HL-60 (cell line): ENCODE data around the gene GPR149.

Source experiments
- DNase-seq, 2 experiments: peaks; one replicate each; pipeline ENCODE4 v3.0.0-alpha.2; 2010 to 2020; ENCODE audit warnings: low read depth in 1 of 2, low spot score in 1 of 2
- H3K27ac ChIP-seq: fragments of 250-450 bp; sonication (Bioruptor Pico); replicated peaks from 2 replicates; pipeline ENCODE4 v1.5.1; 2020; ENCODE audit warnings: mild to moderate bottlenecking, moderate library complexity
- H3K27me3 ChIP-seq: fragments of 250-450 bp; sonication (Bioruptor Pico); 2 replicates; pipeline ENCODE4 v1.5.1; 2021; ENCODE audit warnings: mild to moderate bottlenecking, moderate library complexity; ENCODE audit not compliant: insufficient read depth, poor library complexity, severe bottlenecking
- H3K4me3 ChIP-seq: replicated peaks from 2 replicates; pipeline ENCODE4 v1.5.1; 2011; ENCODE audit warnings: mild to moderate bottlenecking, control low read depth, low read length; ENCODE audit not compliant: insufficient read depth
- CTCF ChIP-seq: IDR thresholded peaks from one replicate; pipeline ENCODE4 v1.5.1; 2011; ENCODE audit warnings: low read length, control low read depth, inconsistent platforms; ENCODE audit not compliant: insufficient read depth
- GABPA ChIP-seq: IDR thresholded peaks from 2 replicates; pipeline ENCODE4 v1.6.1; 2012; ENCODE audit warnings: low read depth
- POLR2AphosphoS5 ChIP-seq: IDR thresholded peaks from 2 replicates; pipeline ENCODE4 v1.6.1; 2012; ENCODE audit warnings: low read depth
- REST ChIP-seq: IDR thresholded peaks from 2 replicates; pipeline ENCODE4 v1.6.1; 2012; ENCODE audit warnings: low read depth; ENCODE audit not compliant: insufficient replicate concordance
- SPI1 ChIP-seq: IDR thresholded peaks from 2 replicates; pipeline ENCODE4 v1.6.1; 2012; ENCODE audit warnings: low read depth, mild to moderate bottlenecking, borderline replicate concordance

GPR149 gene

DNA sequence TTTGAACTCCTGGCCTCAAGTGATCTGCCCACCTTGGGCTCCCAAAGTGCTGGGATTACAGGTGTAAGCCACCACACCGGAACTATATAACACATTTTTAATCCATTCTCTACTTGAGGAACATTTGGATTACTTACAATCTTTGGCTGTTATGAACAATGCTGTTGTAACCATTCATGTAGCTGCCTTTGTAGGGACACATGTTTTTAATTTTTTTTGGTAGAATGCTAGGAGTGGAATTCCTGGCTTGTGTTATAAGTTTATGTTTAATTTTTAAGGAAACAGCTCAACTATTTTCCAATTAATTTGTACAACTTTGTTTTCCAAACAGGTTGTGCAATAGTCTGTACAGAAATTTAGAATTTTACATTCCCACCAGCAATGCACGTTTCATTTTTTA, 51.7 kb downstream of the GPR149 start:
- no peak for DNase-seq
- Histone ChIP-seq H3K27ac (no peak overlapping the region), H3K4me3 (no peak overlapping the region), H3K27me3 (no peaks in the 10 kb centered on the region)
- TF ChIP-seq REST (no peak), SPI1 (no peak), CTCF (no peak), GABPA (no peak), POLR2AphosphoS5 (no peak)

- no peak for TF ChIP-seq POLR2AphosphoS5
- no peaks in the 10 kb centered on the region for H3K27me3 ChIP-seq
- no peak overlapping the region for H3K4me3 ChIP-seq
- DNase-seq: no peak
- no peak overlapping the region for H3K27ac ChIP-seq
These were observed 62.8 kb downstream of the GPR149 start for GRCh38 chr3:154367221-154367620.

DNA sequence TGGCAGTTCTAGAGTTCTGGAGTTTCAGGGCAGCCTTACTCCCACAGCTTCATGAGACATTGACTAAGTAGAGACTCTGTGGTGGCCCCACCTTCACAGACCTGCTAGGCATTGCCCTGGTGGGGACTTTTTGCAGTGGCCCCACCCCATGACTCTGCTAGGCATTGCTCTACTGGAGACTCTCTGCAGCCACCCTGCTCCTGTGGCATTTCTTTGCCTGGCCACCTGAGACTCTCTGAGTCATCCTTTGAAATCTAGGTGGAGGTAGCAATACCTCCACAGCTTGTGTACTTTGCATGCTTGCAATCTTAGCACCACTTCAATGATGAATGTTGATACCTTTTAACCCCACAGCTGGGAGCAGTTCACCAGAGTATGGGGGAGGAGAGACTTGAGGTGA, 65.1 kb downstream of the GPR149 start:
- TF ChIP-seq CTCF (no peak), GABPA (no peak), SPI1 (no peak), REST (no peak), POLR2AphosphoS5 (no peak)
- Histone ChIP-seq H3K27ac (no peak overlapping the region), H3K27me3 (no peaks in the 10 kb centered on the region), H3K4me3 (no peak overlapping the region)
- no peak for DNase-seq

- TF ChIP-seq POLR2AphosphoS5: no peak
- no peak for TF ChIP-seq CTCF
- no peak for TF ChIP-seq REST
- TF ChIP-seq GABPA: no peak
- TF ChIP-seq SPI1: no peak
- H3K4me3 ChIP-seq: no peak overlapping the region
- H3K27me3 ChIP-seq: no peaks in the 10 kb centered on the region
- DNase-seq: no peak
- H3K27ac ChIP-seq: no peak overlapping the region
These were observed 68.9 kb downstream of the GPR149 start for GRCh38 chr3:154361099-154361498.
